Adrenal gland (tissue), 12 donors: Measurements from ENCODE around the gene CFAP65. TPM values are rescaled to one million over a fixed set of nuclear protein-coding genes. Genes with fewer than 3 reads are reported as not detected.

Experiments used
- DNase-seq, 7 donors: peaks; one replicate each; pipeline ENCODE4 v3.0.0-alpha.2; 2019 to 2020
- H3K27ac ChIP-seq, 5 donors: fragments of 200-600 bp; sonication (generic) in 4 of 5; 1 replicate in 3 of 5; 2 replicates in 2 of 5; pipeline versions ENCODE4 v1.5.1 to v1.8.0; 2016 to 2020; ENCODE audit warnings: mild to moderate bottlenecking in 1 of 5
- H3K27me3 ChIP-seq: fragments of 200-600 bp; 2 replicates; pipeline ENCODE4 v1.8.0; 2021
- H3K36me3 ChIP-seq, 2 donors: fragments of 200-600 bp; replicated peaks in 1 of 2; 1 replicate in 1 of 2; 2 replicates in 1 of 2; pipeline versions ENCODE4 v1.5.1 to v1.8.0; 2018 to 2022
- H3K4me1 ChIP-seq, 2 donors: fragments of 200-600 bp; replicated peaks in 1 of 2; 1 replicate in 1 of 2; 2 replicates in 1 of 2; pipeline versions ENCODE4 v1.5.1 to v1.8.0; 2018 to 2021
- H3K4me3 ChIP-seq, 4 donors: fragments of 200-600 bp; sonication (generic) in 3 of 4; one replicate each; pipeline ENCODE4 v1.5.1; 2016 to 2018
- H3K9me3 ChIP-seq, 3 donors: fragments of 200-600 bp; sonication (generic) in 1 of 3; replicated peaks in 1 of 3; 1 replicate in 2 of 3; 2 replicates in 1 of 3; pipeline versions ENCODE4 v1.5.1 to v1.8.0; 2016 to 2021
- CTCF ChIP-seq, 6 experiments: fragments of 450-650 bp in 4 of 6; fragments of 200-600 bp in 2 of 6; sonication (generic) in 1 of 6; IDR thresholded peaks; 1 replicate in 5 of 6; 2 replicates in 1 of 6; pipeline versions ENCODE4 v1.5.1 to v1.8.0; 2016 to 2021; ENCODE audit warnings: antibody characterized with exemption in 6 of 6, mild to moderate bottlenecking in 2 of 6, moderate library complexity in 1 of 6
- POLR2A ChIP-seq, 2 donors: fragments of 450-650 bp; IDR thresholded peaks; one replicate each; pipeline ENCODE4 v1.6.1; 2017; ENCODE audit warnings: antibody characterized with exemption in 2 of 2, mild to moderate bottlenecking in 2 of 2, moderate library complexity in 1 of 2
- WGBS, 4 donors: extraction: QIAGEN DNeasy Blood & Tissue Kit in 2 of 4; methylation state at CpG; one replicate each; pipeline versions ENCODE4 v1.1.5 to v1.1.7; 2013 to 2017; 5-methylcytosine and 5-hydroxymethylcytosine counted together
- intact Hi-C, 2 donors: fragments of 100-400 bp; cut with DNase I; formaldehyde crosslinking; loops; one replicate each; pipeline versions ENCODE4 v1.14.1 to v1.15.0; 2022 to 2023
- polyA plus RNA-seq, 3 donors: library from polyadenylated mRNA; stranded (reverse); fragments of 200-250 nt in 2 of 3; fragments of 350-450 nt in 1 of 3; fragmentation: Illumina TruSeq in 1 of 3; extraction: RNeasy Lipid Tissue Mini Kit (QIAGEN cat#74804) in 1 of 3; gene quantifications; one replicate each; pipeline ENCODE4 v1.2.3, GENCODE V29; 2013 to 2014
- total RNA-seq, 9 donors: library from RNA; depleted of rRNA in 4 of 9; stranded (reverse); fragments of >200 nt in 4 of 9; fragments of 120-200 nt in 1 of 9; fragmentation: NEBNext Ultra II Directional in 1 of 9; extraction: Animal tissue kit (Norgen Biotek cat#: 25700) in 1 of 9; gene quantifications; one replicate each; pipeline versions ENCODE4 v1.1.0 to v1.2.4, GENCODE V29; 2013 to 2023
- donor health status: healthy with polysubstance abuse.
- donor health status: Bipolar disorder and iron deficiency.
- donor health status: DM: yes; HTN: yes; CAD: no.
- donor health status: DM: no; HTN: no; CAD: no.
- donor health status: DM: no; HTN: no; CAD: no.
- donor health status: DM: yes; HTN: yes; CAD: no.

The CFAP65 gene
- total and polyA plus RNA-seq, 12 donors: 0.04 to 0.16 (median 0.06) TPM; not detected in 7

- Histone ChIP-seq H3K27ac (no peak overlapping the region), H3K4me1 (no peaks in the 10 kb centered on the region), H3K27me3 (peaks cover 29% of the 10 kb centered on the region), H3K36me3 (no peaks in the 10 kb centered on the region), H3K9me3 (no peaks in the 10 kb centered on the region), H3K4me3 (no peak overlapping the region)
- DNase-seq: no peak
- TF ChIP-seq POLR2A (IDR thresholded peaks at IDR 0.05) (no peak), CTCF (IDR thresholded peaks at IDR 0.05) (no peak)
- 66 to 79% (median 72%) methylated on average over 4 of the region's 4 CpGs for WGBS, 4 donors
- intact Hi-C loops: no loop called here
Measured at GRCh38 chr2:219042157-219042556, 841 bp upstream of the CFAP65 start.

GRCh38 chr2:219038600-219038999, 2.7 kb downstream of the CFAP65 start:
- 0 to 19% (median 4%) methylated on average over 1 of the region's 1 CpG for WGBS, 4 donors
- no peaks in the 10 kb centered on the region for H3K9me3 ChIP-seq
- H3K4me3 ChIP-seq: no peak overlapping the region
- no peak overlapping the region for H3K27ac ChIP-seq
- no peak for DNase-seq
- no peaks in the 10 kb centered on the region for H3K4me1 ChIP-seq
- intact Hi-C loops: no loop called here
- peaks cover 24% of the 10 kb centered on the region for H3K27me3 ChIP-seq
- H3K36me3 ChIP-seq: no peaks in the 10 kb centered on the region
- no peak for TF ChIP-seq POLR2A (IDR thresholded peaks at IDR 0.05)
- no peak for TF ChIP-seq CTCF (IDR thresholded peaks at IDR 0.05)

GRCh38 chr2:219037783-219038499, 3.4 kb downstream of the CFAP65 start:
- no peak for DNase-seq
- WGBS, 4 donors: 51 to 56% (median 54%) methylated on average over 4 to 8 of the region's 8 CpGs
- Histone ChIP-seq H3K9me3 (no peaks in the 10 kb centered on the region), H3K27me3 (peaks cover 20% of the 10 kb centered on the region), H3K4me3 (no peak overlapping the region), H3K4me1 (no peaks in the 10 kb centered on the region), H3K36me3 (no peaks in the 10 kb centered on the region), H3K27ac (no peak overlapping the region)
- intact Hi-C loops: no loop called here
- TF ChIP-seq POLR2A (IDR thresholded peaks at IDR 0.05) (no peak), CTCF (IDR thresholded peaks at IDR 0.05) (no peak)

GRCh38 chr2:219035942-219036341, 5.4 kb downstream of the CFAP65 start:
- Histone ChIP-seq H3K36me3 (no peaks in the 10 kb centered on the region), H3K27me3 (peaks cover 9% of the 10 kb centered on the region), H3K9me3 (no peaks in the 10 kb centered on the region), H3K4me1 (no peaks in the 10 kb centered on the region), H3K4me3 (no peak overlapping the region), H3K27ac (no peak overlapping the region)
- WGBS, 4 donors: 61 to 83% (median 65%) methylated on average over 2 of the region's 2 CpGs
- TF ChIP-seq POLR2A (IDR thresholded peaks at IDR 0.05) (no peak), CTCF (IDR thresholded peaks at IDR 0.05) (no peak)
- no peak for DNase-seq
- intact Hi-C loops: no loop called here
